ENCODE measurements around the gene GPR37. TPM values are rescaled to one million over a fixed set of nuclear protein-coding genes. Genes with fewer than 3 reads are reported as not detected.

GPR37 gene
- total and polyA plus RNA-seq, 2 experiments from 2014 or later, result 3.6 to 8.8 TPM

GRCh38 chr7:124801330-124801895 lies 35.8 kb upstream of the GPR37 start:
- H3K9me2 ChIP-seq (replicated peaks; ENCODE audit: insufficient read depth), result no peaks in the 10 kb centered on the region
- TF ChIP-seq EZH2phosphoT487 (IDR thresholded peaks at IDR 0.05; ENCODE audit: low read depth, severe bottlenecking, unreplicated experiment) (no peak), CTCF (IDR thresholded peaks at IDR 0.05; ENCODE audit: poor library complexity) (no peak), EZH2 (IDR thresholded peaks at IDR 0.05; ENCODE audit: borderline replicate concordance) (no peak)
- H3K9me3 ChIP-seq (ENCODE audit: low read depth), result no peaks in the 10 kb centered on the region
- no peak for DNase-seq (ENCODE audit: low spot score)
- H3K27me3 ChIP-seq, result no peaks in the 10 kb centered on the region
- no peak overlapping the region for H2AFZ ChIP-seq
- no peaks in the 10 kb centered on the region for H4K20me1 ChIP-seq (ENCODE audit: insufficient read depth, poor library complexity, severe bottlenecking)
- H3K4me3 ChIP-seq, result no peak overlapping the region
- H3K4me1 ChIP-seq (ENCODE audit: insufficient read depth), result no peaks in the 10 kb centered on the region
- no peak overlapping the region for H3K4me2 ChIP-seq
- H3K36me3 ChIP-seq (replicated peaks; ENCODE audit: insufficient read depth, low read depth), result no peaks in the 10 kb centered on the region
- no peak overlapping the region for H3K27ac ChIP-seq
- H3K79me2 ChIP-seq, result no peaks in the 10 kb centered on the region
- 71% methylated on average over 1 of the region's 1 CpG for WGBS (ENCODE audit: low lambda C conversion rate, missing lambda C conversion rate)

- TF ChIP-seq EZH2 (IDR thresholded peaks at IDR 0.05; ENCODE audit: borderline replicate concordance), result no peak
- peak overlapping the region; percentile 14 for H2AFZ ChIP-seq
- no peaks in the 10 kb centered on the region for H3K36me3 ChIP-seq (replicated peaks; ENCODE audit: insufficient read depth, low read depth)
- no peaks in the 10 kb centered on the region for H3K4me1 ChIP-seq (ENCODE audit: insufficient read depth)
- no peak for DNase-seq (ENCODE audit: low spot score)
- 49% methylated on average over 2 of the region's 2 CpGs for WGBS (ENCODE audit: low lambda C conversion rate, missing lambda C conversion rate)
- no peaks in the 10 kb centered on the region for H3K9me3 ChIP-seq (ENCODE audit: low read depth)
- no peaks in the 10 kb centered on the region for H4K20me1 ChIP-seq (ENCODE audit: insufficient read depth, poor library complexity, severe bottlenecking)
- H3K4me2 ChIP-seq, result no peak overlapping the region
- H3K27ac ChIP-seq, result no peak overlapping the region
- no peaks in the 10 kb centered on the region for H3K9me2 ChIP-seq (replicated peaks; ENCODE audit: insufficient read depth)
- H3K4me3 ChIP-seq, result no peak overlapping the region
- no peaks in the 10 kb centered on the region for H3K27me3 ChIP-seq
- H3K79me2 ChIP-seq, result no peaks in the 10 kb centered on the region
Observed at GRCh38 chr7:124800386-124800785, 34.8 kb upstream of the GPR37 start.

GRCh38 chr7:124799448-124799847 lies 33.9 kb upstream of the GPR37 start:
- Histone ChIP-seq H3K27me3 (no peaks in the 10 kb centered on the region), H3K27ac (no peak overlapping the region), H3K79me2 (no peaks in the 10 kb centered on the region), H3K9me2 (replicated peaks; ENCODE audit: insufficient read depth) (no peaks in the 10 kb centered on the region), H4K20me1 (ENCODE audit: insufficient read depth, poor library complexity, severe bottlenecking) (no peaks in the 10 kb centered on the region), H3K4me1 (ENCODE audit: insufficient read depth) (no peaks in the 10 kb centered on the region), H3K4me2 (no peak overlapping the region), H3K9me3 (ENCODE audit: low read depth) (no peaks in the 10 kb centered on the region), H2AFZ (no peak overlapping the region), H3K36me3 (replicated peaks; ENCODE audit: insufficient read depth, low read depth) (no peaks in the 10 kb centered on the region), H3K4me3 (no peak overlapping the region)
- TF ChIP-seq EZH2 (IDR thresholded peaks at IDR 0.05; ENCODE audit: borderline replicate concordance) (no peak), EZH2phosphoT487 (IDR thresholded peaks at IDR 0.05; ENCODE audit: low read depth, severe bottlenecking, unreplicated experiment) (no peak), CTCF (IDR thresholded peaks at IDR 0.05; ENCODE audit: poor library complexity) (no peak)
- WGBS (ENCODE audit: low lambda C conversion rate, missing lambda C conversion rate), result 93% methylated on average over 6 of the region's 6 CpGs
- DNase-seq (ENCODE audit: low spot score), result no peak

GRCh38 chr7:124796771-124797170 lies 31.2 kb upstream of the GPR37 start:
- Histone ChIP-seq H3K27me3 (no peaks in the 10 kb centered on the region), H3K9me3 (ENCODE audit: low read depth) (no peaks in the 10 kb centered on the region), H3K27ac (no peak overlapping the region), H3K4me2 (no peak overlapping the region), H2AFZ (no peak overlapping the region), H3K4me3 (no peak overlapping the region), H3K4me1 (ENCODE audit: insufficient read depth) (no peaks in the 10 kb centered on the region), H3K9me2 (replicated peaks; ENCODE audit: insufficient read depth) (no peaks in the 10 kb centered on the region), H3K79me2 (no peaks in the 10 kb centered on the region), H3K36me3 (replicated peaks; ENCODE audit: insufficient read depth, low read depth) (no peaks in the 10 kb centered on the region), H4K20me1 (ENCODE audit: insufficient read depth, poor library complexity, severe bottlenecking) (no peaks in the 10 kb centered on the region)
- WGBS (ENCODE audit: low lambda C conversion rate, missing lambda C conversion rate), result 27% methylated on average over 2 of the region's 2 CpGs
- TF ChIP-seq CTCF (IDR thresholded peaks at IDR 0.05; ENCODE audit: poor library complexity) (no peak), EZH2phosphoT487 (IDR thresholded peaks at IDR 0.05; ENCODE audit: low read depth, severe bottlenecking, unreplicated experiment) (no peak), EZH2 (IDR thresholded peaks at IDR 0.05; ENCODE audit: borderline replicate concordance) (no peak)
- no peak for DNase-seq (ENCODE audit: low spot score)
